ENCODE measurements around the gene NR4A2.

- no peak for TF ChIP-seq POLR2AphosphoS5 (IDR thresholded peaks at IDR 0.05)
- no peak for TF ChIP-seq POLR2A (IDR thresholded peaks at IDR 0.05)
- TF ChIP-seq CTCF (IDR thresholded peaks at IDR 0.05), result no peak
- no peak for TF ChIP-seq EP300 (IDR thresholded peaks at IDR 0.05)
Measured at GRCh38 chr2:156322686-156323231, 9.8 kb downstream of the NR4A2 start.
